Ovary (tissue), 3 donors: ENCODE results near the gene MSH4.

Experiments used
- POLR2A ChIP-seq: fragments of 450-650 bp; IDR thresholded peaks from one replicate; pipeline ENCODE4 v1.6.1; 2017; ENCODE audit warnings: antibody characterized with exemption, mild to moderate bottlenecking, moderate library complexity
- TF ChIP-seq, protein P1 (sequence below), 3 donors: fragments of 450-650 bp in 2 of 3; fragments of 200-600 bp in 1 of 3; IDR thresholded peaks; one replicate each; pipeline versions ENCODE4 v1.5.1 to v1.8.0; 2016 to 2022; ENCODE audit warnings: antibody characterized with exemption in 3 of 3, mild to moderate bottlenecking in 1 of 3
- donor health status: DM: no; HTN: no; CAD: no.

GRCh38 chr1:75855010-75855409, 58.3 kb downstream of the MSH4 start:
- no peak for TF ChIP-seq POLR2A
- TF ChIP-seq, protein P1, sequence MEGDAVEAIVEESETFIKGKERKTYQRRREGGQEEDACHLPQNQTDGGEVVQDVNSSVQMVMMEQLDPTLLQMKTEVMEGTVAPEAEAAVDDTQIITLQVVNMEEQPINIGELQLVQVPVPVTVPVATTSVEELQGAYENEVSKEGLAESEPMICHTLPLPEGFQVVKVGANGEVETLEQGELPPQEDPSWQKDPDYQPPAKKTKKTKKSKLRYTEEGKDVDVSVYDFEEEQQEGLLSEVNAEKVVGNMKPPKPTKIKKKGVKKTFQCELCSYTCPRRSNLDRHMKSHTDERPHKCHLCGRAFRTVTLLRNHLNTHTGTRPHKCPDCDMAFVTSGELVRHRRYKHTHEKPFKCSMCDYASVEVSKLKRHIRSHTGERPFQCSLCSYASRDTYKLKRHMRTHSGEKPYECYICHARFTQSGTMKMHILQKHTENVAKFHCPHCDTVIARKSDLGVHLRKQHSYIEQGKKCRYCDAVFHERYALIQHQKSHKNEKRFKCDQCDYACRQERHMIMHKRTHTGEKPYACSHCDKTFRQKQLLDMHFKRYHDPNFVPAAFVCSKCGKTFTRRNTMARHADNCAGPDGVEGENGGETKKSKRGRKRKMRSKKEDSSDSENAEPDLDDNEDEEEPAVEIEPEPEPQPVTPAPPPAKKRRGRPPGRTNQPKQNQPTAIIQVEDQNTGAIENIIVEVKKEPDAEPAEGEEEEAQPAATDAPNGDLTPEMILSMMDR (IDR thresholded peaks at IDR 0.05) = no peak
